Superior temporal gyrus (tissue), 1 donor: Measurements from ENCODE around the gene TYMS.

ENCODE experiments used
- DNase-seq: peaks from one replicate; pipeline ENCODE4 v3.0.0-alpha.2; 2016; ENCODE audit errors: extremely low spot score

Gene TYMS

GRCh38 chr18:644395-645004 lies 13.0 kb upstream of the TYMS start:
- DNase-seq: peak; percentile 98

- no peak for DNase-seq
These were observed 10.1 kb upstream of the TYMS start for GRCh38 chr18:647304-647703.

GRCh38 chr18:649341-649740 lies 8.1 kb upstream of the TYMS start:
- DNase-seq: no peak

GRCh38 chr18:650428-650858 lies 7.0 kb upstream of the TYMS start:
- DNase-seq: no peak

- no peak for DNase-seq
These were observed 5.3 kb upstream of the TYMS start for GRCh38 chr18:652131-652530.

GRCh38 chr18:653512-653911 lies 3.9 kb upstream of the TYMS start:
- DNase-seq: no peak

- no peak for DNase-seq
These were observed 2.9 kb upstream of the TYMS start for GRCh38 chr18:654601-655000.

- DNase-seq: no peak
These were observed 2.0 kb upstream of the TYMS start for GRCh38 chr18:655445-655844.

GRCh38 chr18:658001-658946 lies 821 bp downstream of the TYMS start:
- DNase-seq: peak; percentile 92

GRCh38 chr18:658947-659533 lies 1.6 kb downstream of the TYMS start:
- peak; percentile 11 for DNase-seq

- no peak for DNase-seq
These were observed 2.1 kb downstream of the TYMS start for GRCh38 chr18:659597-659996.

GRCh38 chr18:662197-662596 lies 4.7 kb downstream of the TYMS start:
- no peak for DNase-seq

- DNase-seq: no peak
These were observed 8.7 kb downstream of the TYMS start for GRCh38 chr18:666177-666576.

- no peak for DNase-seq
These were observed 9.2 kb downstream of the TYMS start for GRCh38 chr18:666628-667027.

- no peak for DNase-seq
These were observed 10.8 kb downstream of the TYMS start for GRCh38 chr18:668260-668659.

- no peak for DNase-seq
These were observed 11.6 kb downstream of the TYMS start for GRCh38 chr18:669077-669476.

GRCh38 chr18:670522-670921 lies 13.1 kb downstream of the TYMS start:
- no peak for DNase-seq

- DNase-seq: no peak
These were observed 14.0 kb downstream of the TYMS start for GRCh38 chr18:671405-671804.

GRCh38 chr18:673317-673716 lies 15.9 kb downstream of the TYMS start:
- DNase-seq: no peak

GRCh38 chr18:673769-674168 lies 16.3 kb downstream of the TYMS start:
- DNase-seq: no peak

GRCh38 chr18:675307-675706 lies 17.9 kb downstream of the TYMS start:
- no peak for DNase-seq

- no peak for DNase-seq
These were observed 18.6 kb downstream of the TYMS start for GRCh38 chr18:676069-676468.

GRCh38 chr18:676736-677135 lies 19.3 kb downstream of the TYMS start:
- no peak for DNase-seq
